Measurements from ENCODE around the gene GPR141. TPM values are rescaled to one million over a fixed set of nuclear protein-coding genes. Genes with fewer than 3 reads are reported as not detected.

The GPR141 gene
- total RNA-seq, 1 donor from 2014 or later: not detected

DNA sequence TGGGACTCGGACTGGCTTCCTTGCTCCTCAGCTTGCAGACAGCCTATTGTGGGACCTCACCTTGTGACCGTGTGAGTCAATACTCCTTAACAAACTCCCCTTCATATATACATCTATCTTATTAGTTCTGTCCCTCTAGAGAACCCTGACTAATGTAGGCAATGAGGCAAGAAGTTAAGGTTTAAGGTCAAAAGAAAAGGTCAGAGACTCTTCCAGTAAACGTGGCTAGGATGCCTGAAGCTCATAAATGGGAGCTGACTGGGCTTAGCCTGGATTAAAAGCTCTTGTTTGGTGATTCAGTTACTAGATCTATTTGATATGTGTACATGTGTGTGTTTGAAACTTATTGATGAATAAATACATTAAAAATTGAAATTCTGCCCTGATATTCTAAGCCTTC lies 10.6 kb upstream of the GPR141 start:
- no peak overlapping the region for H3K4me3 Mint-ChIP-seq
- H3K4me1 Mint-ChIP-seq (ENCODE audit: unreplicated experiment): no peaks in the 10 kb centered on the region
- peaks cover 17% of the 10 kb centered on the region for H3K27me3 Mint-ChIP-seq
- no peak for DNase-seq (ENCODE audit: extremely low spot score, unreplicated experiment)
- H3K9me3 Mint-ChIP-seq: no peaks in the 10 kb centered on the region
- TF ChIP-seq, protein P1, sequence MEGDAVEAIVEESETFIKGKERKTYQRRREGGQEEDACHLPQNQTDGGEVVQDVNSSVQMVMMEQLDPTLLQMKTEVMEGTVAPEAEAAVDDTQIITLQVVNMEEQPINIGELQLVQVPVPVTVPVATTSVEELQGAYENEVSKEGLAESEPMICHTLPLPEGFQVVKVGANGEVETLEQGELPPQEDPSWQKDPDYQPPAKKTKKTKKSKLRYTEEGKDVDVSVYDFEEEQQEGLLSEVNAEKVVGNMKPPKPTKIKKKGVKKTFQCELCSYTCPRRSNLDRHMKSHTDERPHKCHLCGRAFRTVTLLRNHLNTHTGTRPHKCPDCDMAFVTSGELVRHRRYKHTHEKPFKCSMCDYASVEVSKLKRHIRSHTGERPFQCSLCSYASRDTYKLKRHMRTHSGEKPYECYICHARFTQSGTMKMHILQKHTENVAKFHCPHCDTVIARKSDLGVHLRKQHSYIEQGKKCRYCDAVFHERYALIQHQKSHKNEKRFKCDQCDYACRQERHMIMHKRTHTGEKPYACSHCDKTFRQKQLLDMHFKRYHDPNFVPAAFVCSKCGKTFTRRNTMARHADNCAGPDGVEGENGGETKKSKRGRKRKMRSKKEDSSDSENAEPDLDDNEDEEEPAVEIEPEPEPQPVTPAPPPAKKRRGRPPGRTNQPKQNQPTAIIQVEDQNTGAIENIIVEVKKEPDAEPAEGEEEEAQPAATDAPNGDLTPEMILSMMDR (conservative IDR thresholded peaks at IDR 0.05): no peak
- no peaks in the 10 kb centered on the region for H3K36me3 Mint-ChIP-seq
- no peak overlapping the region for H3K27ac Mint-ChIP-seq

DNA sequence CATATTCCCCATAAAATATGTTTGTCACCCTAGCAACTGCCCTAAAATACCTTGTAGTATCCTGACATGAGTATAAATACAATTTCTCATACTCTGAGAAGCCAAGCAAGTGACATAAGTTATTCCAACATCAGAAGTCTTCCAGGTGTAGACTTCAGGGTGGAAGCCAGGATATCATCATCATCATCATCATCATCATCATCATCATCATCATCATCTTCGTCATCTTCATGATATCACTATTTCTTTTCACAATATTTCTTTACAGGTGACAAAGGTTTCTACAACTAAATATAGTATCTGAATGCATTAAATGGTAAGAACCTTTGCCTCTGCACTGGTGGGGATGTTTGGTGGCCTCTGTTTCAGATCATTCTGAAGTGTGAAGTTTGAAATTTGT lies 10.0 kb upstream of the GPR141 start:
- no peak overlapping the region for H3K27ac Mint-ChIP-seq
- peaks cover 17% of the 10 kb centered on the region for H3K27me3 Mint-ChIP-seq
- TF ChIP-seq, protein P1 (conservative IDR thresholded peaks at IDR 0.05): no peak
- no peak for DNase-seq (ENCODE audit: extremely low spot score, unreplicated experiment)
- H3K36me3 Mint-ChIP-seq: no peaks in the 10 kb centered on the region
- no peak overlapping the region for H3K4me3 Mint-ChIP-seq
- H3K4me1 Mint-ChIP-seq (ENCODE audit: unreplicated experiment): no peaks in the 10 kb centered on the region
- H3K9me3 Mint-ChIP-seq: no peaks in the 10 kb centered on the region

DNA sequence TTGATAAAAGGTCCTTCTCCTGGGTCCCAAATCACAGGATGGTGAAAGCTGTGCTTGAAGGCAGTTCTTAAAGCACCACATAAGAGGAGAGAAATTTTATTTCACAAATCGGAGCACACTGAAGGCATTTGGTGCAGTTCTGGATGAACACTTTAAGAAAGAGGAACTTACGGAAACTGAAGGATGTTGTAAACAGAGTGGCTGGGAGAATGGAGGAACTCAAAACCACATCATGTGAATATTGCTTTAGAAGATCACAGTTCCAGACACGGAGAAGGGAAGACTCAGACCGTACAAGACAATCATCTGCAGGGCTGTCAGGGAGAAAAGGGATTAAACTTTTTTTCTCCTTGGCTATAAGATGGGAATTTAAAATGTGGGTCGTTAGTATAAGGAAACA lies 9.0 kb upstream of the GPR141 start:
- H3K36me3 Mint-ChIP-seq: no peaks in the 10 kb centered on the region
- no peak overlapping the region for H3K27ac Mint-ChIP-seq
- peaks cover 17% of the 10 kb centered on the region for H3K27me3 Mint-ChIP-seq
- H3K9me3 Mint-ChIP-seq: no peaks in the 10 kb centered on the region
- TF ChIP-seq, protein P1 (conservative IDR thresholded peaks at IDR 0.05): no peak
- H3K4me3 Mint-ChIP-seq: no peak overlapping the region
- H3K4me1 Mint-ChIP-seq (ENCODE audit: unreplicated experiment): no peaks in the 10 kb centered on the region
- no peak for DNase-seq (ENCODE audit: extremely low spot score, unreplicated experiment)

DNA sequence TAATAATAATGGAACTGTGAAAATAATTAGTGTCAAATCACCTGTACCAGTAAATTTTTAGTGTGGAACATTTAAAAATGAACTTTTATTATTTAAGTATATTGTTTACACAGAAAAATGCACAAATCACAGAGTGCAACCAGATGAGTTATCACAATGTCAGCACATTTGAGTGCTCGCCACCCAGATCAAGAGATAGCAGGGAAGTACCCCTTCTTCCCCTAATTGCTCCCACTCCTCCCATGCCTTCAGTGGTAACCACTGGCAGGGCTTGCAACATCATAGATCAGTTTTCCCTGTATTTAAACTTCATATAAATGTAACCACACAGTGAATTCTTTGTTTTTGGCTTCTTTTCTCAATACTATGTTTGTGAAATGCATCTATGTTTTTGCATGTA lies 7.8 kb upstream of the GPR141 start:
- TF ChIP-seq, protein P1 (conservative IDR thresholded peaks at IDR 0.05): no peak
- H3K36me3 Mint-ChIP-seq: no peaks in the 10 kb centered on the region

DNA sequence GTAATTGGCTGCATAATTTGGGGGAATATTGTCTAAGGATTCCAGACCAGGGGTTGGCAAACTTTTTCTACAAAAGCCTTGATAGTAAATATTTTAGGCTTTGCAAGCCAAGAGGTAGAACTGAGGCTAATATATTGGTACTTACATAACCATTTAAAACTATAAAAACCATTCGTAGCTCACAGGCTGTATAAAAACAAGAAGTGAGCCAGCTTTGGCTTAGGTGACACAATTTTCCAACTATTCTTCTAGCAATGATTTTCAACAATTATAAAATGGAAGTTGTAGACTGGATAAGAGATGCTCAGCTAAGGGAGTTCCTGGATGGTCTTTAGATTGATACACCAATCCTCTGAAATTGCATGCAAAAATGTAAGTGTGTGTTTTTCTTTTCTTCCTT lies 1.4 kb downstream of the GPR141 start:
- Mint-ChIP-seq H3K4me3 (no peak overlapping the region), H3K9me3 (no peaks in the 10 kb centered on the region), H3K36me3 (no peaks in the 10 kb centered on the region), H3K27ac (no peak overlapping the region), H3K27me3 (no peaks in the 10 kb centered on the region), H3K4me1 (ENCODE audit: unreplicated experiment) (no peaks in the 10 kb centered on the region)
- DNase-seq (ENCODE audit: extremely low spot score, unreplicated experiment): no peak
- TF ChIP-seq, protein P1 (conservative IDR thresholded peaks at IDR 0.05): no peak

More for the DNA sequence above, 7.8 kb upstream of the GPR141 start:
- Mint-ChIP-seq H3K27ac (no peak overlapping the region), H3K9me3 (no peaks in the 10 kb centered on the region), H3K4me3 (no peak overlapping the region), H3K4me1 (ENCODE audit: unreplicated experiment) (no peaks in the 10 kb centered on the region), H3K27me3 (peaks cover 17% of the 10 kb centered on the region)
- no peak for DNase-seq (ENCODE audit: extremely low spot score, unreplicated experiment)
